ENCODE measurements around the gene BRSK2. TPM values are rescaled to one million over a fixed set of nuclear protein-coding genes. Genes with fewer than 3 reads are reported as not detected.

The BRSK2 gene
- total RNA-seq, 3 donors from 2014 or later, result 0.15 to 0.80 (median 0.66) TPM

- Histone ChIP-seq H3K4me1 (no peaks in the 10 kb centered on the region), H3K36me3 (no peaks in the 10 kb centered on the region), H3K27me3 (peaks cover 0 to 48% of the 10 kb centered on the region in 2 donors), H3K9me3 (no peaks in the 10 kb centered on the region), H3K27ac (no peak overlapping the region), H3K4me3 (no peak overlapping the region)
- DNase-seq (ENCODE audit: low spot score in 2 of 2), result no peak
- intact Hi-C loops (cut with DNase I; ENCODE audit: low total_unique reads), result no loop called here
- TF ChIP-seq POLR2AphosphoS5 (IDR thresholded peaks at IDR 0.05), result no peak
- TF ChIP-seq POLR2A (IDR thresholded peaks at IDR 0.05), result no peak
- TF ChIP-seq CTCF (IDR thresholded peaks at IDR 0.05), result no peak
These were observed 7.6 kb downstream of the BRSK2 start for GRCh38 chr11:1397146-1397861.

- TF ChIP-seq POLR2AphosphoS5 (IDR thresholded peaks at IDR 0.05), result no peak
- no peak for TF ChIP-seq CTCF (IDR thresholded peaks at IDR 0.05)
- Histone ChIP-seq H3K4me3 (no peak overlapping the region), H3K4me1 (no peaks in the 10 kb centered on the region), H3K9me3 (no peaks in the 10 kb centered on the region), H3K27ac (no peak overlapping the region), H3K36me3 (no peaks in the 10 kb centered on the region), H3K27me3 (peaks cover 0 to 48% of the 10 kb centered on the region in 2 donors)
- intact Hi-C loops (cut with DNase I; ENCODE audit: low total_unique reads), result no loop called here
- DNase-seq (ENCODE audit: low spot score in 2 of 2), result no peak
These were observed 8.3 kb downstream of the BRSK2 start for GRCh38 chr11:1397862-1398527.

GRCh38 chr11:1398528-1399235 lies 8.9 kb downstream of the BRSK2 start:
- no peak for TF ChIP-seq POLR2A (IDR thresholded peaks at IDR 0.05)
- Histone ChIP-seq H3K4me3 (no peak overlapping the region), H3K27me3 (peaks cover 0 to 47% of the 10 kb centered on the region in 2 donors), H3K36me3 (no peaks in the 10 kb centered on the region), H3K4me1 (no peaks in the 10 kb centered on the region), H3K9me3 (no peaks in the 10 kb centered on the region), H3K27ac (no peak overlapping the region)
- intact Hi-C loops (cut with DNase I; ENCODE audit: low total_unique reads), result no loop called here
- no peak for DNase-seq (ENCODE audit: low spot score in 2 of 2)

- intact Hi-C loops (cut with DNase I; ENCODE audit: low total_unique reads), result no loop called here
- H3K36me3 ChIP-seq, result no peaks in the 10 kb centered on the region
- H3K27me3 ChIP-seq, result peaks cover 0 to 54% of the 10 kb centered on the region in 2 donors
- H3K27ac ChIP-seq, result no peak overlapping the region
- H3K4me3 ChIP-seq, result no peak overlapping the region
- H3K4me1 ChIP-seq, result no peaks in the 10 kb centered on the region
- no peaks in the 10 kb centered on the region for H3K9me3 ChIP-seq
- TF ChIP-seq POLR2A (IDR thresholded peaks at IDR 0.05), result no peak
- TF ChIP-seq POLR2AphosphoS5 (IDR thresholded peaks at IDR 0.05), result no peak
- TF ChIP-seq CTCF (IDR thresholded peaks at IDR 0.05), result no peak
- no peak for DNase-seq (ENCODE audit: low spot score in 2 of 2)
These were observed 9.9 kb downstream of the BRSK2 start for GRCh38 chr11:1399386-1400316.

Measured in breast epithelium (tissue), 4 donors.